MM.1S (cell line): Measurements from ENCODE around the gene ZCCHC7.

ENCODE experiments used
- DNase-seq: peaks from one replicate; pipeline ENCODE4 v3.0.0-alpha.2; 2015
- H2AFZ ChIP-seq: fragments of 300-600 bp; sonication (generic); 2 replicates; pipeline ENCODE4 v1.6.0; 2016; ENCODE audit warnings: antibody characterized with exemption, low read length
- H3F3A ChIP-seq: fragments of 300-600 bp; sonication (generic); 2 replicates; pipeline ENCODE4 v1.6.1; 2016; ENCODE audit warnings: mild to moderate bottlenecking, antibody characterized with exemption, low read length, moderate library complexity, mixed read lengths; ENCODE audit not compliant: insufficient read depth
- H3K27ac ChIP-seq: fragments of 300-600 bp; sonication (generic); 2 replicates; pipeline ENCODE4 v1.5.1; 2016; ENCODE audit warnings: mild to moderate bottlenecking, low read length
- H3K27me3 ChIP-seq: fragments of 300-600 bp; sonication (generic); replicated peaks from 2 replicates; pipeline ENCODE4 v1.6.0; 2016; ENCODE audit warnings: low read length; ENCODE audit not compliant: insufficient read depth
- H3K36me3 ChIP-seq: fragments of 300-600 bp; sonication (generic); replicated peaks from 2 replicates; pipeline ENCODE4 v1.6.1; 2016; ENCODE audit warnings: mild to moderate bottlenecking, low read length, mixed read lengths; ENCODE audit not compliant: insufficient read depth
- H3K4me1 ChIP-seq: fragments of 300-600 bp; sonication (generic); 2 replicates; pipeline ENCODE4 v1.6.1; 2016; ENCODE audit warnings: low read length, mixed read lengths
- H3K4me2 ChIP-seq: fragments of 300-600 bp; sonication (generic); 2 replicates; pipeline ENCODE4 v1.6.0; 2016; ENCODE audit warnings: low read depth, low read length
- H3K4me3 ChIP-seq: fragments of 300-600 bp; sonication (generic); 2 replicates; pipeline ENCODE4 v1.5.1; 2016; ENCODE audit warnings: low read length, mixed read lengths
- H3K79me2 ChIP-seq: fragments of 300-600 bp; sonication (generic); 2 replicates; pipeline ENCODE4 v1.6.1; 2016; ENCODE audit warnings: mixed run types, low read length, mixed read lengths
- H3K9ac ChIP-seq: fragments of 300-600 bp; sonication (generic); 2 replicates; pipeline ENCODE4 v1.6.1; 2016; ENCODE audit warnings: low read length, mixed read lengths
- H3K9me2 ChIP-seq: fragments of 300-600 bp; sonication (generic); replicated peaks from 2 replicates; pipeline ENCODE4 v1.6.1; 2016; ENCODE audit warnings: mild to moderate bottlenecking, low read length, mixed read lengths; ENCODE audit not compliant: insufficient read depth
- H3K9me3 ChIP-seq: fragments of 300-600 bp; sonication (generic); replicated peaks from 2 replicates; pipeline ENCODE4 v1.6.1; 2016; ENCODE audit warnings: mild to moderate bottlenecking, low read length, mixed read lengths; ENCODE audit not compliant: insufficient read depth
- H4K20me1 ChIP-seq: fragments of 300-600 bp; sonication (generic); 2 replicates; pipeline ENCODE4 v1.6.1; 2016; ENCODE audit warnings: mild to moderate bottlenecking, low read length, moderate library complexity, mixed read lengths; ENCODE audit not compliant: insufficient read depth
- CTCF ChIP-seq: fragments of 300-600 bp; sonication (generic); IDR thresholded peaks from 2 replicates; pipeline ENCODE4 v1.5.1; 2016; ENCODE audit warnings: antibody characterized with exemption, low read length, mixed read lengths
- EZH2 ChIP-seq: fragments of 300-600 bp; sonication (generic); optimal IDR thresholded peaks from 2 replicates; pipeline ENCODE3; 2017; ENCODE audit warnings: low read depth, mild to moderate bottlenecking, antibody characterized with exemption, low read length, mixed read lengths
- EZH2phosphoT487 ChIP-seq: fragments of 300-600 bp; sonication (generic); IDR thresholded peaks from 2 replicates; pipeline ENCODE4 v1.6.1; 2018; ENCODE audit warnings: antibody characterized with exemption, low read length

ZCCHC7 gene

GRCh38 chr9:37369671-37370070 lies 249.3 kb downstream of the ZCCHC7 start:
- Histone ChIP-seq H3K27me3 (peaks cover 59% of the 10 kb centered on the region), H3K36me3 (no peaks in the 10 kb centered on the region), H3K27ac (no peak overlapping the region), H3K4me3 (no peak overlapping the region), H3K9ac (no peak overlapping the region), H2AFZ (no peak overlapping the region), H3K4me2 (no peak overlapping the region), H3K9me3 (no peaks in the 10 kb centered on the region), H4K20me1 (peaks cover 11% of the 10 kb centered on the region; the same call in 1 of the 2 replicates), H3K9me2 (no peaks in the 10 kb centered on the region), H3K79me2 (no peaks in the 10 kb centered on the region), H3F3A (peaks cover 5% of the 10 kb centered on the region; the same call in 1 of the 2 replicates), H3K4me1 (peaks cover 25% of the 10 kb centered on the region)
- no peak for TF ChIP-seq CTCF
- no peak for TF ChIP-seq EZH2phosphoT487
- no peak for TF ChIP-seq EZH2
- no peak for DNase-seq

GRCh38 chr9:37370282-37370681 lies 249.9 kb downstream of the ZCCHC7 start:
- H3K4me3 ChIP-seq: no peak overlapping the region
- H3K27me3 ChIP-seq: peaks cover 66% of the 10 kb centered on the region
- H2AFZ ChIP-seq: no peak overlapping the region
- no peak for DNase-seq
- no peaks in the 10 kb centered on the region for H3K9me2 ChIP-seq
- no peaks in the 10 kb centered on the region for H3K79me2 ChIP-seq
- peak overlapping the region; percentile 48; the same call in 1 of the 2 replicates for H3K4me2 ChIP-seq
- H3K4me1 ChIP-seq: peaks cover 25% of the 10 kb centered on the region
- H3K9ac ChIP-seq: no peak overlapping the region
- no peaks in the 10 kb centered on the region for H3K9me3 ChIP-seq
- no peak for TF ChIP-seq EZH2phosphoT487
- no peak for TF ChIP-seq CTCF
- TF ChIP-seq EZH2: no peak
- peaks cover 5% of the 10 kb centered on the region; the same call in 1 of the 2 replicates for H3F3A ChIP-seq
- peaks cover 11% of the 10 kb centered on the region; the same call in 1 of the 2 replicates for H4K20me1 ChIP-seq
- no peaks in the 10 kb centered on the region for H3K36me3 ChIP-seq
- H3K27ac ChIP-seq: no peak overlapping the region

- Histone ChIP-seq H4K20me1 (peaks cover 11% of the 10 kb centered on the region; the same call in 1 of the 2 replicates), H3K27me3 (peaks cover 70% of the 10 kb centered on the region), H3F3A (peaks cover 5% of the 10 kb centered on the region; the same call in 1 of the 2 replicates), H3K27ac (no peak overlapping the region), H3K4me2 (peak overlapping the region; percentile 48; the same call in 1 of the 2 replicates), H3K4me1 (peaks cover 25% of the 10 kb centered on the region), H3K9me3 (no peaks in the 10 kb centered on the region), H3K9me2 (no peaks in the 10 kb centered on the region), H3K9ac (no peak overlapping the region), H2AFZ (no peak overlapping the region), H3K4me3 (no peak overlapping the region), H3K36me3 (no peaks in the 10 kb centered on the region), H3K79me2 (no peaks in the 10 kb centered on the region)
- TF ChIP-seq CTCF (peak; percentile 37), EZH2 (no peak)
- peak; percentile 76 for DNase-seq
These were observed 250.7 kb downstream of the ZCCHC7 start for GRCh38 chr9:37370968-37371563.
